NCI-H2107 (cell line): ENCODE measurements around the gene KMT2B.

ENCODE experiments used
- DNase-seq: peaks from one replicate; lab custom pipeline; 2025; lab: John Stamatoyannopoulos, UW

Gene KMT2B

DNA sequence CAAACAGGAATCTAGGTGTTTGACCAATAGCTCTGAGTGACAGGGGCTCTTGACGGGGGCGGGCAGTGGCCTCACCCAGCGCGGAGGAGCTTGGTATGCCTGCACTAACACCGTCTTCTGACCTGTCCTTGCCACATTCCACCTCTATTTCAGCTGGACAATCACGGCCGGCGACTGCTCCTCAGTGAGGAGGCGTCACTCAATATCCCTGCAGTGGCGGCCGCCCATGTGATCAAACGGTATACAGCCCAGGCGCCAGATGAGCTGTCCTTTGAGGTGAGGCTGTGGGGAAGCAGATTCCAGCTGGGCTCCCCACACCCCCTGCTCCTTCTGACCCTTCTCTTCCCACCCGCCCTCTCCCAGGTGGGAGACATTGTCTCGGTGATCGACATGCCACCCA lies 62.3 kb downstream of the KMT2B start:
- DNase-seq: no peak

DNA sequence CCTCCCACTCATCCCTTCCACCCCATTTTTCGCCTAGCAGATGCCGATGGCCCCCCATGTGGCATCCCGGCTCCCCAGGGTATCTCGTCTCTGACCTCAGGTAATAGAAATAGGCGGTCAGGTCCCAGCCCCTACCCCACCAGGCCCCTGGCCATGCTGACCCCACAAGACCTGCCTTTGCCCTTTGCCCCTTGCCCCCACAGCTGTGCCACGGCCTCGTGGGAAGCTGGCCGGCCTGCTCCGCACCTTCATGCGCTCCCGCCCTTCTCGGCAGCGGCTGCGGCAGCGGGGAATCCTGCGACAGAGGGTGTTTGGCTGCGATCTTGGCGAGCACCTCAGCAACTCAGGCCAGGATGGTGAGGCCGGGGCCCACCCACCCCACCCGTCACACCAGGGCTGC lies 62.9 kb downstream of the KMT2B start:
- DNase-seq: no peak

DNA sequence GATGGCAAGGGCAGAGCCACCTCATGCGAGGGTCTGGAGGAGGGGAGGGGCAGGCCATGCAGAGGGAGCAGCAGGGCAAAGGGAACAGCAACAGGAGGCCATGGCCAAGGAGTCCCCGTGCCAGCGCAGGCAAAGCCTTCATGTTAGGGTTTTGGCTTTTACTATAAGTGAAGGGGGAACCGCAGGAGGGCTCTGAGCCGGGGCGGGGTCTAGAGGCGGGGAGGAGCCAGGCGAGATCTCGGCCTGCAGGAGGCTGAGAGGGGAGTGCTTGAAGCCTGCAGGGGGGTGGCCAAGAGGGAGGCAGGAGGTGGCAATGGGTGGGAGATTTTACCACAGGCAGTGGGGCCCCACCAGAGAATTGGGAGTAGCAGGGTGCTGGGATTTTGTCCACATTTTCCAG lies 63.8 kb downstream of the KMT2B start:
- DNase-seq: no peak

DNA sequence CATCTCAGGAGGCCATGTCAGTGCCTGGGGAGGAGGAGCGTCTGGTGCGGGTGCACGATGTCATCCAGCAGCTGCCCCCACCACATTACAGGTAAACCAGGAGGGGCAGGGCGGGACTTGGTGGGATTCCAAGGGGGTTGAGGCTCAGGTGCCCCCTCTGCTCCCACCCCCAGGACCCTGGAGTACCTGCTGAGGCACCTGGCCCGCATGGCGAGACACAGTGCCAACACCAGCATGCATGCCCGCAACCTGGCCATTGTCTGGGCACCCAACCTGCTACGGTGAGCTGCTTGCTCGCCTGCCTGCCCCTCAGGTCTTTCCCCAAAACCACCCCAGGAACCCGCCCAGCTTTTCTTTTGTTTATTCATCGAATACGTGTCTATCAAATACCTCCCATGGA lies 64.8 kb downstream of the KMT2B start:
- no peak for DNase-seq

DNA sequence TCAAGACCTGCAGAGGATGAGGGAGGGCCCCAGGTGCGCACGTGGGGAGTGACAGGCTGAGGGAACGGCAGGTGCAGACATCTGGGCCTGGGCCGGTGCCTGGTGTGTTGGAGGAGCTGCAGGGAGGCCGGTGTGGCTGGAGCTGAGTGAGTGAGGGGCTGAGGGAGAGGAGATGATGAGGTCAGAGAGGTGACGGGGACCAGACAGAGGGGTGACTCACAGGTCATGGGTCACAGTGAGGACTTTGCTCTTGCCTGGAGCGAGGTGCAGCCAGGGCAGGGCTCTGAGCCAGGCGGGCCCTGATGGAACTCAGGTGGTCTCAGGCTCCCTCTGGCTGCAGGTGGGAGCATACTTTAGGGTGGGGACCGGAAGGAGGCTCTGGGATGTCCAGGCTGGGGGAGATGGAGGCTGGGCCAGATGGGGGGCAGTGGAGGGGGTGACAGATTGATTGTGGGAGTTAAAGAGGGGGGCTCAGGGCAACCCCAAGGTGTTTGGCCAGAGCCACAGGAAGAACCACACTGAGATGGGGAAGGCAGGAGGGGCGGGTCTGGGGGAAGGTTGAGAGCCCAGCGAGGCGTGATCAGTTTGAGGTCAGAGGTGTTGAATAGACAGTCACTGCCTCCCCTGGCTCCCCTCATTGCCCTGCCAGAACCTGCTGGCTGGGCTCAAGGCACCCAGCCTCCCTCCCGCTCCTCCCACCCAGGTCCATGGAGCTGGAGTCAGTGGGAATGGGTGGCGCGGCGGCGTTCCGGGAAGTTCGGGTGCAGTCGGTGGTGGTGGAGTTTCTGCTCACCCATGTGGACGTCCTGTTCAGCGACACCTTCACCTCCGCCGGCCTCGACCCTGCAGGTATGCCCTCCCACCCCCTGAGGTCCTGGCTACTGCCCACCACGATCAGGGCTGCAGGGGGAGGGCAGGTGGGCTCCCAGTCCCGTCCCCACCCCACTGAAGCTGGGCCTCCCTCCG lies 65.9 kb downstream of the KMT2B start:
- no peak for DNase-seq

DNA sequence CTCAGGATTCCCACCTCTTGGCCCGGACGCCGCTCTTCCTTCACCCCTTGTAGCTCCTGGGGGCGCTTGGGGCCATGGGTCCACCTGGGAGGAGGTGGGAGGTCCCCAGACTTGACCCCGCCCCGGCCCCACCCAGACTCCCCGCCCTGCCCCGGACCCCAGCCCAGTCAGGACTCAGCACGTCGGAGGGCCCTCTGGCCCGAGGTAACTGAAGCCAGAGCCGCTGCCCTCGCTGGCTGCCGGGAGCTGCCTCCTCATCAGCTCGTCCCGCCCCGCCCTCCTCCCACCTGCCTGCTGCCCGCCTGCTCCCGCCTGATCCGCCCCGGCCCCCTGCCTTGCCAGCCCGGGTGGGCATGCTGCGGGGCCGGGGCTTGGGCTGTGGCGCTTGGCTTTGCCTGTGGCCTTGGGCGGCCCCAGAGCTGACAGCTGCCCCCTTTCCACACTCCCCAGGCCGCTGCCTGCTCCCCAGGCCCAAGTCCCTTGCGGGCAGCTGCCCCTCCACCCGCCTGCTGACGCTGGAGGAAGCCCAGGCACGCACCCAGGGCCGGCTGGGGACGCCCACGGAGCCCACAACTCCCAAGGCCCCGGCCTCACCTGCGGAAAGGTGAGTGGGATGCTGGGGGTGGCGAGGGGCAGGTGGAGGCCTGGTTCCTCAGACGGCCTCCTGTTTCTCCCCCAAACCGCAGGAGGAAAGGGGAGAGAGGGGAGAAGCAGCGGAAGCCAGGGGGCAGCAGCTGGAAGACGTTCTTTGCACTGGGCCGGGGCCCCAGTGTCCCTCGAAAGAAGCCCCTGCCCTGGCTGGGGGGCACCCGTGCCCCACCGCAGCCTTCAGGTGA lies 66.9 kb downstream of the KMT2B start:
- no peak for DNase-seq

DNA sequence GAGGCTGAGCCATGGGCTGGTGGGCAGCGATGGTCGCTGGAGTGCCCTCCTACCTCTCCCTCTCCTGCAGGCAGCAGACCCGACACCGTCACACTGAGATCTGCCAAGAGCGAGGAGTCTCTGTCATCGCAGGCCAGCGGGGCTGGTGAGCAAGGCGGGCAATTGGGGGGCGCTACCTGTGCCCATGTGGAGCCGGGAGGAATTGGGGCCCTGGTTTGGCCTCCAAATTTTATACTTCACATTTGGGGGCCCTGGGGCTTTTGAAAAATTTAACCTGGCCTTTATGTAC lies 67.5 kb downstream of the KMT2B start:
- DNase-seq: no peak

DNA sequence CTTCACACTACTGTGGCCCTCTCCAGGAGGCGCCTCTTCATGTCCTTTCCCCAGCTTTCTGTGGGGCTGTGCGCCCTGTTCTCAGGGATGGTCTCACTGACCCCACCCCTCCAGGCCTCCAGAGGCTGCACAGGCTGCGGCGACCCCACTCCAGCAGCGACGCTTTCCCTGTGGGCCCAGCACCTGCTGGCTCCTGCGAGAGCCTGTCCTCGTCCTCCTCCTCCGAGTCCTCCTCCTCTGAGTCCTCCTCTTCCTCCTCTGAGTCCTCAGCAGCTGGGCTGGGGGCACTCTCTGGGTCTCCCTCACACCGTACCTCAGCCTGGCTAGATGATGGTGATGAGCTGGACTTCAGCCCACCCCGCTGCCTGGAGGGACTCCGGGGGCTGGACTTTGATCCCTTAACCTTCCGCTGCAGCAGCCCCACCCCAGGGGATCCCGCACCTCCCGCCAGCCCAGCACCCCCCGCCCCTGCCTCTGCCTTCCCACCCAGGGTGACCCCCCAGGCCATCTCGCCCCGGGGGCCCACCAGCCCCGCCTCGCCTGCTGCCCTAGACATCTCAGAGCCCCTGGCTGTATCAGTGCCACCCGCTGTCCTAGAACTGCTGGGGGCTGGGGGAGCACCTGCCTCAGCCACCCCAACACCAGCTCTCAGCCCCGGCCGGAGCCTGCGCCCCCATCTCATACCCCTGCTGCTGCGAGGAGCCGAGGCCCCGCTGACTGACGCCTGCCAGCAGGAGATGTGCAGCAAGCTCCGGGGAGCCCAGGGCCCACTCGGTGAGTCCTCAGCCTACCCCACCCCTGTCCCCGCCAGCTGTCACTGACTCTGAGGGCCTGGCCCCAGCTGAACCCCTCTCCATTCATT lies 68.7 kb downstream of the KMT2B start:
- no peak for DNase-seq

DNA sequence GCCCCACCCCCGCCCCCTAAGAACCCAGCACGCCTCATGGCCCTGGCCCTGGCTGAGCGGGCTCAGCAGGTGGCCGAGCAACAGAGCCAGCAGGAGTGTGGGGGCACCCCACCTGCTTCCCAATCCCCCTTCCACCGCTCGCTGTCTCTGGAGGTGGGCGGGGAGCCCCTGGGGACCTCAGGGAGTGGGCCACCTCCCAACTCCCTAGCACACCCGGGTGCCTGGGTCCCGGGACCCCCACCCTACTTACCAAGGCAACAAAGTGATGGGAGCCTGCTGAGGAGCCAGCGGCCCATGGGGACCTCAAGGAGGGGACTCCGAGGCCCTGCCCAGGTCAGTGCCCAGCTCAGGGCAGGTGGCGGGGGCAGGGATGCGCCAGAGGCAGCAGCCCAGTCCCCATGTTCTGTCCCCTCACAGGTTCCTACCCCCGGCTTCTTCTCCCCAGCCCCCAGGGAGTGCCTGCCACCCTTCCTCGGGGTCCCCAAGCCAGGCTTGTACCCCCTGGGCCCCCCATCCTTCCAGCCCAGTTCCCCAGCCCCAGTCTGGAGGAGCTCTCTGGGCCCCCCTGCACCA lies 69.5 kb downstream of the KMT2B start:
- no peak for DNase-seq
